HuH-7 (cell line): ENCODE measurements around the gene AQP7.
A peak's percentile ranks its signal among the peaks of the same experiment; 100 is the strongest.
"Not testable (repeated sequence)": the region's sequence is repeated elsewhere in the genome, so short reads cannot be mapped to it uniquely, and the experiment has no call there.

Experiments used
- DNase-seq: peaks from one replicate; pipeline ENCODE4 v3.0.0; 2011; ENCODE audit warnings: low spot score

Gene AQP7

DNA sequence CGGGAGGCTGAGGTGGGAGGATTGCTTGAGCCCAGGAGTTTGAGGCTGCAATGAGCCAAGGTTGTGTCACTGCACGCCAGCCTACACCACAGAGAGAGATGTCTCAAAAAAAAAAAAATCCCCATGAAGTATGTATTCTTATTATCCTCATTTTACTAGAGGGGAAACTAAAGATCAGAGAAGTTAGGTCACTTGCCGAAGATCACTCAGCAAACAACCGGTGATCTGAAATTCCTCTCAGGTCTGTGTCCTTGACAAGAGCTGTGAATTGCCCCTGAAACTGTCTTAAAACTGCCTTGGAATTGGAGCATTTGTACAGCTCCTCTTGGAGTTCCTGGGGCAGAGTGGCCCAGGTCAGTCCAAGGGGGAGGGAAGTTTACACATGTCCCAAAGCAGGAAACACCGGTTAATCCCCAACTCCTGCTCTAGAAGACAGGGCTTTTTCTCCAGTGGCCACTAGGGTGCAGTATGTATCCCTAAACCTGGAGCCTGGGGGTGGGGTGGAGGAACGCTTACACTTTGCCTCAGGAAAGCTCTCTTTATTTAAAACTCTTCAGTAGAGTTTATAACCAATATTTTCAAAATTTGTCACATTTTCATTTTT, 27.6 kb downstream of the AQP7 start:
- peak; percentile 82 for DNase-seq

- no peak for DNase-seq
Observed at GRCh38 chr9:33374190-33374589, 28.2 kb downstream of the AQP7 start.

- no peak for DNase-seq
Observed at GRCh38 chr9:33372900-33373299, 29.5 kb downstream of the AQP7 start.

- no peak for DNase-seq
Observed at GRCh38 chr9:33366979-33367480, 35.3 kb downstream of the AQP7 start.

DNA sequence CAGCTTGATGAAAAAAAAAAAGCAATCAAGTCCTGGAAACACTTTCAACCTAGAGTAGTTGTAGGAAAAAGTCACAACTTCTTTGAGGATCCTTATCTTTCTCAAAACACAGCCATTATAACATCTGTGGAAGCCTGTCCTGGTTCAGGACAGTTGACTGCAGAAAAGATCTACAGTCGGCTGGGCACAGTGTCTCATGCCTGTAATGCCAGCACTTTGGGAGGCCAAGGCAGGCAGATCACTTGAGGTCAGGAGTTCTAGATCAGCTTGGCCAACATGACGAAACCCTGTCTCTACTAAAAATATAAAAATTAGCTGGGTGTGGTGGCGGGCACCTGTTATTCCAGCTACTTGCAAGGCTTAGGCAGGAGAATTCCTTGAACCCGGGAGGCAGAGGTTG, 37.6 kb downstream of the AQP7 start:
- not testable (repeated sequence) for DNase-seq

GRCh38 chr9:33364127-33364526, 38.2 kb downstream of the AQP7 start:
- DNase-seq, result no peak

GRCh38 chr9:33358641-33359040, 43.7 kb downstream of the AQP7 start:
- not testable (repeated sequence) for DNase-seq

- no peak for DNase-seq
Observed at GRCh38 chr9:33355933-33356332, 46.4 kb downstream of the AQP7 start.

GRCh38 chr9:33354651-33355211, 47.6 kb downstream of the AQP7 start:
- DNase-seq, result no peak

DNA sequence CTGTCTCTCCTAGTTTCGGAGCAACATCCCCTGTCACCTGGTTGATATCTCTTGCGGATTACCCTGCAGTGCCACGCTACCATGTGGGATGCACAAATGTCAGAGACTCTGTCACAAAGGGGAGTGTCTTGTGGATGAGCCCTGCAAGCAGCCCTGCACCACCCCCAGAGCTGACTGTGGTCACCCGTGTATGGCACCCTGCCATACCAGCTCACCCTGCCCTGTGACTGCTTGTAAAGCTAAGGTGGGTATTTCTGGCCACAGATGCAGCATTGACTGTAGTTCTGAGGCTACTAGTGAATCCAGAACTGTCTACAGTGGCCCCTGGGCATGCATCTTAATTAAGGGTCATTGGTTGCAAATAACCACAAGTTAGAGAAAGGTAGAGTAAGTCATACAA, 50.8 kb downstream of the AQP7 start:
- DNase-seq, result no peak

DNA sequence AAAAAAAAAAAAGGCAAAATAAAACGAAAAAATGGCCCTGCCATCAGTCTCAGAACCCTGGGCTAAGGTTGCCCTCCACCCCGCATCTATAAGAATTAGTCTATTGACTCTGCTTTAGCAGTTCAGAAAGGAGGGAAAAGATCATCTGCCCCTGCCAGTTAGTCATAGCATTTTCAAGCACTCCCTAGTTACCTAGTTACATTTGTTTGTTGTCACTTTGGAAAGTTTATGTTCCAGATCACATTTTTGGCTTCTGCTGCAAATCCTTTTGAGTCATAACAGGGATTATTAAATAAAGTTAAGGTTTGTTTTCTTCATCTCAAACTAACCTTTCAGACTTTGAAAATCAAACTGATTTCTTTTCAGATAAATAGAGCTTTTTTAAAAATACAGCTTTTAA, 52.1 kb downstream of the AQP7 start:
- DNase-seq, result no peak

DNA sequence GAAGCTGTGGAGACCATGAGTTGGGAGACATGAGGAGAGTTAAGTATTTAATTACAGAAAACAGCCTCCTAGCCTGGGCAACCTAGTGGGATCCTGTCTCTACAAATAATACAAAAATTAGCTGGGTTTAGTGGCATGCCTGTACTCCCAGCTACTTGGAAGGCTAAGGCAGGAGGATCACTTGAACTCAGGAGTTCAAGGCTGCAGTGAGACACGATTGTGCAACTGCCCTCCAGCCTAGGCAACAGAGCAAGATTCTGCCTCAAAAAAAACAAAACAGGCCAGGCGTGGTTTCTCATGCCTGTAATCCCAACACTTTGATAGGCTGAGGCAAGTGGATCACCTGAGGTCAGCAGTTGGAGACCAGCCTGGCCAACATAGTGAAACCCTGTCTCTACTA, 52.6 kb downstream of the AQP7 start:
- DNase-seq, result no peak

DNA sequence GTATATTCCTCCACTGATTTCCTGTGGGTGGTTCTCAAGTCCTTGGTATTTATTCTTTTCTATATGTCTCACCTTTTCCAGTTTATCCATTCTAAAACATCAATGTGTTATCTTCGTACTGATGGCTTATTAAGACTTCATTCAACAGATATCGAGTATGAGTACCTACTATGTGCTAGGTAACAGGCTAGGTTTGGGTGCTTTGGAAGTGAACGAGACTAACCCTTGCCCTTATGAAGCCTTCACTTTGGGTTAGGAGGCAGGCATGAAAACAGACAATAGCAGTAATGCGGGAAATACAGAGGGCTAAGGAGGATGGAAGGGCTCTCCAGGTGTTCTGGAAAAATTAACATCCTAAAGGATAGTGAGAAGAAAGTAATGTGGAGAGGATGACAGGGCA, 53.4 kb downstream of the AQP7 start:
- no peak for DNase-seq

GRCh38 chr9:33346564-33346963, 55.8 kb downstream of the AQP7 start:
- no peak for DNase-seq

DNA sequence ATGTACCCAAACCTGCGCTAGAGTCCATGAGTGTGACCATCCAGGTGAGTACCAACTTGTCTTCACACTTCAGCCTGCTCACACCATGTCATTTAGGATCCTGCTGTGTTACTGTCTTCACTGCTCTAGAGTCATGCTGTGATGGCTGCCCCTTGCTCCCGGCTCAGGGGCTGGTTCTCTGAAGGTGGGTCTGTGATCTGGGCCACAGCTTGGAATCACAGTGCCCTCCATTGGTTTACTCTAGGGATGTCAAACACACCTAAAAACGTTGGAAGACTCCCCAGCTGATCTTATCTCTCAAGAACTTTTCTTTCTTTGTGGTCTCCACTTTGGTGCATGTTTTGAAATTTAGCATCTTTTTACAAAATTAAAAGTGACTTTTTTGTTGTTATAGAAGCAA, 58.2 kb downstream of the AQP7 start:
- DNase-seq, result no peak

DNA sequence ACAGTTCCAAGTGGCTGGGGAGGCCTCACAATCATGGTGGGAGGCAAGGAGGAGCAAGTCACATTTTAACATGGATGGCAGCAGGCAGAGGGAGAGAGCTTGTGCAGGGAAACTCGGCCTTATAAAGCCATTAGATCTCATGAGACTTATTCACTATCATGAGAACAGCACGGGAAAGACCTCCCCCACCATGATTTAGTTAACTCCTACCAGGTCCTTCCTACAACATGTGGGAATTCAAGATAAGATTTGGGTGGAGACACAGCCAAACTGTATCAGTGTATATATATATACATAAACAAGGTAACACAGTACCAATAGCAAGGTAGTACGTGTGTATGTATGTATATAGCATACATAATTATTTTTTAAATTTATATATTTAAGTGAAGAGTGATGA, 61.2 kb downstream of the AQP7 start:
- DNase-seq, result no peak

GRCh38 chr9:33340186-33340585, 62.2 kb downstream of the AQP7 start:
- DNase-seq, result no peak
